Lower leg skin (tissue), 4 donors: ENCODE data around the gene C4orf46. TPM values are rescaled to one million over a fixed set of nuclear protein-coding genes. Genes with fewer than 3 reads are reported as not detected.

ENCODE experiments used
- DNase-seq, 2 donors: peaks; one replicate each; pipeline ENCODE4 v3.0.0-alpha.2; 2019; ENCODE audit warnings: low spot score in 2 of 2
- H3K4me3 ChIP-seq: fragments of 200-600 bp; sonication (generic); 2 replicates; pipeline ENCODE4 v1.5.1; 2017; ENCODE audit warnings: mild to moderate bottlenecking, low read depth; ENCODE audit not compliant: poor library complexity, severe bottlenecking
- CTCF ChIP-seq, 3 donors: fragments of 450-650 bp; IDR thresholded peaks; one replicate each; pipeline ENCODE4 v1.5.1; 2016; ENCODE audit warnings: antibody characterized with exemption in 3 of 3, mild to moderate bottlenecking in 3 of 3, moderate library complexity in 2 of 3
- POLR2A ChIP-seq, 2 donors: fragments of 450-650 bp; IDR thresholded peaks; one replicate each; pipeline ENCODE4 v1.6.1; 2016 to 2017; ENCODE audit warnings: antibody characterized with exemption in 2 of 2, mild to moderate bottlenecking in 1 of 2, moderate library complexity in 1 of 2
- WGBS, 2 donors: methylation state at CpG; one replicate each; pipeline ENCODE4 v1.1.5; 2018; 5-methylcytosine and 5-hydroxymethylcytosine counted together
- intact Hi-C: fragments of 100-400 bp; cut with DNase I; formaldehyde crosslinking; loops from one replicate; pipeline ENCODE4 v1.15.0; 2023; ENCODE audit warnings: low total_unique reads
- total RNA-seq, 4 donors: library from RNA; depleted of rRNA; stranded (reverse); fragments of >200 nt; gene quantifications; one replicate each; pipeline ENCODE4 v1.1.0, GENCODE V29; 2016

The C4orf46 gene
- total RNA-seq, 4 donors from 2014 or later, result 1.1 to 3.1 (median 1.5) TPM

GRCh38 chr4:158688813-158689212 lies 17.1 kb upstream of the C4orf46 start:
- no peak overlapping the region for H3K4me3 ChIP-seq
- 82 to 86% methylated on average over 1 of the region's 1 CpG for WGBS, 2 donors
- TF ChIP-seq POLR2A (IDR thresholded peaks at IDR 0.05), result no peak
- TF ChIP-seq CTCF (IDR thresholded peaks at IDR 0.05), result no peak
- intact Hi-C loops, result no loop called here
- DNase-seq, result no peak

GRCh38 chr4:158682066-158682465 lies 10.4 kb upstream of the C4orf46 start:
- intact Hi-C loops, result no loop called here
- no peak for DNase-seq
- no peak overlapping the region for H3K4me3 ChIP-seq
- TF ChIP-seq POLR2A (IDR thresholded peaks at IDR 0.05), result no peak
- TF ChIP-seq CTCF (IDR thresholded peaks at IDR 0.05), result no peak
- WGBS, 2 donors, result 53 to 55% methylated on average over 2 of the region's 2 CpGs

- TF ChIP-seq CTCF (IDR thresholded peaks at IDR 0.05) (no peak), POLR2A (IDR thresholded peaks at IDR 0.05) (no peak)
- WGBS, 2 donors, result 64 to 76% methylated on average over 1 of the region's 1 CpG
- intact Hi-C loops, result no loop called here
- H3K4me3 ChIP-seq, result no peak overlapping the region
- DNase-seq, result no peak
Observed at GRCh38 chr4:158681629-158682028, 9.9 kb upstream of the C4orf46 start.

GRCh38 chr4:158678767-158679166 lies 7.1 kb upstream of the C4orf46 start:
- 96 to 98% methylated on average over 2 of the region's 2 CpGs for WGBS, 2 donors
- intact Hi-C loops, result no loop called here
- no peak overlapping the region for H3K4me3 ChIP-seq
- DNase-seq, result no peak
- no peak for TF ChIP-seq CTCF (IDR thresholded peaks at IDR 0.05)
- no peak for TF ChIP-seq POLR2A (IDR thresholded peaks at IDR 0.05)

- WGBS, 2 donors, result 75 to 77% methylated on average over 5 of the region's 5 CpGs
- TF ChIP-seq CTCF (IDR thresholded peaks at IDR 0.05) (no peak), POLR2A (IDR thresholded peaks at IDR 0.05) (no peak)
- no peak overlapping the region for H3K4me3 ChIP-seq
- intact Hi-C loops, result no loop called here
- DNase-seq, result no peak
Observed at GRCh38 chr4:158676076-158676475, 4.4 kb upstream of the C4orf46 start.

- TF ChIP-seq POLR2A (IDR thresholded peaks at IDR 0.05) (no peak), CTCF (IDR thresholded peaks at IDR 0.05) (no peak)
- DNase-seq, result no peak
- intact Hi-C loops, result no loop called here
- H3K4me3 ChIP-seq, result no peak overlapping the region
- 61 to 73% methylated on average over 3 of the region's 3 CpGs for WGBS, 2 donors
Observed at GRCh38 chr4:158673633-158674032, 1.9 kb upstream of the C4orf46 start.
